H1 (cell line): ENCODE data around the gene MAST2. TPM values are rescaled to one million over a fixed set of nuclear protein-coding genes. Genes with fewer than 3 reads are reported as not detected.

Experiments
- CTCF ChIA-PET: fragments of 300-600 bp; sonication (Branson Sonifier 250); formaldehyde crosslinking; loops from one replicate; lab custom pipeline; 2021; ENCODE audit not compliant: partially characterized antibody; lab: Charles Lee
- POLR2A ChIA-PET: fragments of 300-600 bp; sonication (Branson Sonifier 250); formaldehyde crosslinking; loops from one replicate; lab custom pipeline; 2021; ENCODE audit warnings: inconsistent platforms; ENCODE audit not compliant: partially characterized antibody; lab: Charles Lee
- DNase-seq, 2 experiments: peaks; one replicate each; pipeline versions ENCODE4 v3.0.0 to v3.0.0-alpha.2; 2010 to 2022; ENCODE audit warnings: low spot score in 2 of 2, low read depth in 1 of 2, mixed read lengths in 1 of 2
- FAIRE-seq: peaks from 2 replicates; lab custom pipeline; 2011; peaks lifted over from hg19 to GRCh38; lab: Jason Lieb, UNC
- H2AFZ ChIP-seq: 2 replicates; pipeline ENCODE4 v1.8.1; 2012; ENCODE audit warnings: low read length, inconsistent platforms
- H2AK5ac ChIP-seq: 2 replicates; pipeline ENCODE4 v1.6.1; 2013; ENCODE audit warnings: low read depth, low read length
- H2BK120ac ChIP-seq: replicated peaks from 2 replicates; pipeline ENCODE3; 2013; ENCODE audit warnings: low read depth, low read length, inconsistent platforms
- H2BK12ac ChIP-seq: 2 replicates; pipeline ENCODE4 v1.6.1; 2013; ENCODE audit warnings: low read depth, low read length
- H2BK15ac ChIP-seq: 2 replicates; pipeline ENCODE4 v1.6.1; 2013; ENCODE audit warnings: low read length
- H2BK20ac ChIP-seq: 2 replicates; pipeline ENCODE4 v1.6.1; 2013; ENCODE audit warnings: low read length
- H2BK5ac ChIP-seq: 2 replicates; pipeline ENCODE4 v1.6.1; 2013; ENCODE audit warnings: low read depth, low read length
- H3K14ac ChIP-seq: 2 replicates; pipeline ENCODE4 v1.6.1; 2013; ENCODE audit warnings: inconsistent platforms; ENCODE audit not compliant: insufficient read length
- H3K18ac ChIP-seq: 2 replicates; pipeline ENCODE4 v1.6.1; 2013; ENCODE audit warnings: low read length; ENCODE audit errors: extremely low read depth
- H3K23ac ChIP-seq: 2 replicates; pipeline ENCODE4 v1.6.1; 2013; ENCODE audit warnings: inconsistent platforms; ENCODE audit not compliant: insufficient read length
- H3K23me2 ChIP-seq: 2 replicates; pipeline ENCODE4 v1.6.1; 2013; ENCODE audit warnings: low read depth, low read length
- H3K27ac ChIP-seq: 2 replicates; pipeline ENCODE4 v1.6.1; 2011; ENCODE audit warnings: low read depth, low read length, inconsistent platforms
- H3K27me3 ChIP-seq, 4 experiments: replicated peaks in 1 of 4; 1 replicate in 1 of 4; 2 replicates in 3 of 4; pipeline versions ENCODE4 v1.6.1 to v1.8.1; 2011 to 2013; ENCODE audit warnings: low read length in 3 of 4, mild to moderate bottlenecking in 3 of 4, inconsistent platforms in 2 of 4, mixed read lengths in 2 of 4, moderate library complexity in 1 of 4; ENCODE audit not compliant: control insufficient read depth in 3 of 4, insufficient read depth in 3 of 4; ENCODE audit errors: extremely low read depth in 1 of 4
- H3K36me3 ChIP-seq, 4 experiments: 2 replicates each; pipeline versions ENCODE4 v1.6.1 to v1.8.1; 2011 to 2013; ENCODE audit warnings: mild to moderate bottlenecking in 4 of 4, low read length in 3 of 4, moderate library complexity in 2 of 4, control low read depth in 1 of 4, inconsistent platforms in 1 of 4; ENCODE audit not compliant: insufficient read depth in 4 of 4, control insufficient read depth in 2 of 4
- H3K4ac ChIP-seq: replicated peaks from 2 replicates; pipeline ENCODE3; 2013; ENCODE audit warnings: low read length, low read depth, mixed read lengths, inconsistent platforms; ENCODE audit not compliant: insufficient read length
- H3K4me1 ChIP-seq, 4 experiments: replicated peaks in 1 of 4; 1 replicate in 1 of 4; 2 replicates in 3 of 4; pipeline versions ENCODE4 v1.6.1 to v1.8.1; 2011 to 2013; ENCODE audit warnings: low read length in 3 of 4, inconsistent platforms in 2 of 4, mixed read lengths in 1 of 4; ENCODE audit not compliant: insufficient read depth in 4 of 4, control insufficient read depth in 3 of 4
- H3K4me2 ChIP-seq, 2 experiments: 2 replicates each; pipeline versions ENCODE4 v1.6.1 to v1.8.1; 2011 to 2013; ENCODE audit warnings: low read depth in 2 of 2, low read length in 2 of 2, control low read depth in 1 of 2, inconsistent platforms in 1 of 2, mild to moderate bottlenecking in 1 of 2; ENCODE audit not compliant: insufficient read depth in 1 of 2
- H3K4me3 ChIP-seq, 4 experiments: fragments of 200-600, 300-600 bp in 1 of 4; sonication (generic), shearing (Covaris generic), sonication (Bioruptor Twin) in 1 of 4; 2 replicates each; pipeline versions ENCODE4 v1.5.1 to v1.8.1; 2011 to 2016; ENCODE audit warnings: low read length in 4 of 4, low read depth in 3 of 4, control low read depth in 2 of 4, inconsistent platforms in 2 of 4, mild to moderate bottlenecking in 2 of 4, mixed read lengths in 1 of 4, moderate library complexity in 1 of 4; ENCODE audit not compliant: insufficient read depth in 2 of 4; ENCODE audit errors: extremely low read depth in 1 of 4
- H3K56ac ChIP-seq: replicated peaks from 2 replicates; pipeline ENCODE3; 2013; ENCODE audit warnings: low read depth, mild to moderate bottlenecking, mixed read lengths, low read length, inconsistent platforms; ENCODE audit not compliant: insufficient read length
- H3K79me1 ChIP-seq: 2 replicates; pipeline ENCODE4 v1.6.1; 2013; ENCODE audit warnings: low read depth, low read length, control low read depth
- H3K79me2 ChIP-seq, 2 experiments: 2 replicates each; pipeline versions ENCODE4 v1.6.1 to v1.8.1; 2012 to 2013; ENCODE audit warnings: low read length in 2 of 2, mild to moderate bottlenecking in 2 of 2, inconsistent platforms in 1 of 2; ENCODE audit not compliant: insufficient read depth in 2 of 2, control insufficient read depth in 1 of 2
- H3K9ac ChIP-seq, 4 experiments: replicated peaks in 1 of 4; 1 replicate in 1 of 4; 2 replicates in 3 of 4; pipeline versions ENCODE4 v1.6.1 to v1.8.1; 2011 to 2013; ENCODE audit warnings: low read depth in 3 of 4, low read length in 3 of 4, control low read depth in 2 of 4, mild to moderate bottlenecking in 2 of 4, moderate library complexity in 2 of 4, inconsistent platforms in 1 of 4; ENCODE audit errors: extremely low read depth in 1 of 4
- H3K9me3 ChIP-seq, 2 experiments: 2 replicates each; pipeline versions ENCODE4 v1.6.1 to v1.8.1; 2012 to 2013; ENCODE audit warnings: mild to moderate bottlenecking in 2 of 2, moderate library complexity in 2 of 2, control low read depth in 1 of 2, inconsistent platforms in 1 of 2, low read depth in 1 of 2, low read length in 1 of 2, mixed read lengths in 1 of 2; ENCODE audit not compliant: insufficient read depth in 2 of 2
- H4K20me1 ChIP-seq, 2 experiments: replicated peaks in 1 of 2; 2 replicates each; pipeline versions ENCODE3 to v1.8.1; 2011 to 2013; ENCODE audit warnings: inconsistent platforms in 2 of 2, low read length in 2 of 2, mild to moderate bottlenecking in 1 of 2; ENCODE audit not compliant: insufficient read depth in 2 of 2, control insufficient read depth in 1 of 2
- H4K5ac ChIP-seq: 2 replicates; pipeline ENCODE4 v1.6.1; 2013; ENCODE audit warnings: low read length, low read depth, mixed read lengths, inconsistent platforms; ENCODE audit not compliant: insufficient read length
- H4K8ac ChIP-seq: 2 replicates; pipeline ENCODE4 v1.8.0; 2013; ENCODE audit warnings: mild to moderate bottlenecking, moderate library complexity, low read length, inconsistent platforms; ENCODE audit not compliant: insufficient read depth; ENCODE audit errors: extremely low read depth
- H4K91ac ChIP-seq: replicated peaks from 2 replicates; pipeline ENCODE3; 2013; ENCODE audit warnings: low read length, mixed read lengths, inconsistent platforms; ENCODE audit not compliant: insufficient read length
- CEBPB ChIP-seq: IDR thresholded peaks from 2 replicates; pipeline ENCODE4 v1.6.1; 2012; ENCODE audit warnings: low read depth, low read length
- E2F6 ChIP-seq: IDR thresholded peaks from 2 replicates; pipeline ENCODE4 v1.6.1; 2012; ENCODE audit warnings: inconsistent platforms
- HDAC2 ChIP-seq, 2 experiments: fragments of 300-600 bp in 1 of 2; sonication (generic) in 1 of 2; IDR thresholded peaks; 2 replicates each; pipeline ENCODE4 v1.6.1; 2011 to 2012; ENCODE audit warnings: low read depth in 2 of 2, low read length in 2 of 2, mild to moderate bottlenecking in 2 of 2, moderate library complexity in 2 of 2, borderline replicate concordance in 1 of 2, inconsistent platforms in 1 of 2
- POU5F1 ChIP-seq: IDR thresholded peaks from 2 replicates; pipeline ENCODE4 v1.6.1; 2011; ENCODE audit warnings: low read depth, mild to moderate bottlenecking, low read length, moderate library complexity
- SIX5 ChIP-seq: IDR thresholded peaks from 2 replicates; pipeline ENCODE4 v1.6.1; 2011; ENCODE audit warnings: mild to moderate bottlenecking, low read depth, low read length
- SP2 ChIP-seq: IDR thresholded peaks from 2 replicates; pipeline ENCODE4 v1.6.1; 2012; ENCODE audit warnings: mild to moderate bottlenecking, low read length, inconsistent platforms
- SUZ12 ChIP-seq: fragments of 200-600 bp; sonication (generic); IDR thresholded peaks from 2 replicates; pipeline ENCODE4 v1.6.1; 2012; ENCODE audit warnings: mild to moderate bottlenecking, inconsistent platforms, low read length, moderate library complexity, mixed read lengths
- YY1 ChIP-seq: IDR thresholded peaks from 2 replicates; pipeline ENCODE4 v1.6.1; 2011; ENCODE audit warnings: low read depth, mild to moderate bottlenecking, low read length
- WGBS, 2 experiments: shearing (Covaris generic) in 1 of 2; methylation state at CpG; one replicate each; pipeline versions ENCODE4 v1.1.6 to v1.1.7; 2013 to 2015; ENCODE audit warnings: low lambda C conversion rate in 2 of 2, mixed read lengths in 2 of 2, inconsistent platforms in 1 of 2, low coverage in 1 of 2, missing lambda C conversion rate in 1 of 2; ENCODE audit not compliant: insufficient replicate concordance in 2 of 2, insufficient coverage in 1 of 2, insufficient read length in 1 of 2; ENCODE audit errors: extremely low coverage in 1 of 2, missing lambda C conversion rate in 1 of 2; 5-methylcytosine and 5-hydroxymethylcytosine counted together
- polyA plus RNA-seq, 7 experiments: library from polyadenylated mRNA; depleted of rRNA in 3 of 7; stranded (reverse) in 5 of 7; unstranded in 2 of 7; fragments of >200 nt in 5 of 7; fragments of 200-250 nt in 2 of 7; gene quantifications; 1 replicate in 5 of 7; 2 replicates in 1 of 7; 4 replicates in 1 of 7; pipeline versions ENCODE4 v1.2.1 to v1.2.3, GENCODE V29; 2011 to 2013; ENCODE audit warnings: missing spikeins in 2 of 7, mixed read lengths in 2 of 7
- total RNA-seq: library from RNA; stranded (reverse); fragmentation: NEBNext Ultra II Directional; extraction: Animal tissue kit (Norgen Biotek cat#: 25700); gene quantifications from 2 replicates; pipeline ENCODE4 v1.2.1, GENCODE V29; 2021

The MAST2 gene
- total and polyA plus RNA-seq, 2 of the 8 experiments (the other 6 are each of a cell fraction or from before 2014, with no cell fraction given) = 20.5 to 35.4 TPM

GRCh38 chr1:45973121-45973520 lies 169.7 kb downstream of the MAST2 start:
- 93% methylated on average over 3 of the region's 3 CpGs; no CpG with 5 or more reads in 1 of the 2 experiments for WGBS, 2 experiments
- H3K9ac ChIP-seq = no peak overlapping the region

More at GRCh38 chr1:45973121-45973520, 169.7 kb downstream of the MAST2 start:
- Histone ChIP-seq H3K27ac (no peak overlapping the region), H3K4me3 (no peak overlapping the region), H3K23me2 (no peaks in the 10 kb centered on the region), H2BK15ac (no peak overlapping the region), H4K91ac (no peak overlapping the region), H3K56ac (no peak overlapping the region), H3K79me2 (no peaks in the 10 kb centered on the region), H2AK5ac (no peak overlapping the region), H3K4me1 (no peaks in the 10 kb centered on the region), H3K36me3 (peaks cover 0 to 8% (median 0%) of the 10 kb centered on the region in 4 experiments; a peak in 2 of 8 replicates), H2BK20ac (no peak overlapping the region), H4K20me1 (no peaks in the 10 kb centered on the region), H2AFZ (no peak overlapping the region), H2BK120ac (no peak overlapping the region), H2BK5ac (no peak overlapping the region), H2BK12ac (no peak overlapping the region), H3K27me3 (no peaks in the 10 kb centered on the region), H4K8ac (no peak overlapping the region), H3K4ac (no peak overlapping the region), H4K5ac (no peak overlapping the region), H3K23ac (no peak overlapping the region), H3K18ac (no peak overlapping the region), H3K79me1 (no peaks in the 10 kb centered on the region), H3K14ac (no peak overlapping the region), H3K9me3 (no peaks in the 10 kb centered on the region), H3K4me2 (no peak overlapping the region)
- TF ChIP-seq E2F6 = no peak
- no peak for TF ChIP-seq CEBPB
- TF ChIP-seq SIX5 = no peak
- TF ChIP-seq SP2 = no peak
- TF ChIP-seq HDAC2 (IDR thresholded peaks at IDR 0.05; ENCODE audit: borderline replicate concordance in 1 of 2, low read depth in 2 of 2, low read length in 2 of 2) = no peak
- no peak for TF ChIP-seq YY1
- no peak for TF ChIP-seq SUZ12
- no peak for TF ChIP-seq POU5F1
- FAIRE-seq (no peak), DNase-seq (no peak)
- ChIA-PET CTCF (interaction anchor here (0.9 to 1.6 kb wide), 2 partner anchors 16 to 28 kb away, joined by 3 read pairs; no protein-coding TSS in a partner anchor), POLR2A (no interaction called here)
